H9 (cell line): ENCODE measurements around the gene OSTN. TPM values are rescaled to one million over a fixed set of nuclear protein-coding genes. Genes with fewer than 3 reads are reported as not detected.

ENCODE experiments used
- DNase-seq: peaks from one replicate; pipeline ENCODE4 v3.0.0-alpha.2; 2017
- H2AFZ ChIP-seq: one replicate; pipeline ENCODE4 v1.6.1; 2013; ENCODE audit warnings: mild to moderate bottlenecking, low read length, control low read depth, moderate library complexity
- H2AK5ac ChIP-seq: 2 replicates; pipeline ENCODE4 v1.6.1; 2013; ENCODE audit warnings: low read length, control low read depth, mixed read lengths; ENCODE audit not compliant: insufficient read length
- H2BK120ac ChIP-seq: one replicate; pipeline ENCODE4 v1.6.1; 2013; ENCODE audit warnings: low read depth, mild to moderate bottlenecking, low read length, control low read depth, inconsistent platforms; ENCODE audit not compliant: poor library complexity, severe bottlenecking
- H2BK12ac ChIP-seq: 2 replicates; pipeline ENCODE4 v1.6.1; 2013; ENCODE audit warnings: low read length, control low read depth, mixed read lengths, low read depth; ENCODE audit not compliant: insufficient read length
- H2BK15ac ChIP-seq: 2 replicates; pipeline ENCODE4 v1.6.1; 2013; ENCODE audit warnings: low read depth, low read length, control low read depth
- H2BK20ac ChIP-seq: one replicate; pipeline ENCODE4 v1.6.1; 2013; ENCODE audit warnings: low read depth, mild to moderate bottlenecking, low read length, control low read depth, inconsistent platforms; ENCODE audit not compliant: poor library complexity, severe bottlenecking
- H2BK5ac ChIP-seq: 2 replicates; pipeline ENCODE4 v1.6.1; 2013; ENCODE audit warnings: low read length, control low read depth, mixed read lengths; ENCODE audit not compliant: insufficient read length
- H3K14ac ChIP-seq: 2 replicates; pipeline ENCODE4 v1.6.1; 2013; ENCODE audit warnings: low read length, control low read depth; ENCODE audit not compliant: insufficient read depth
- H3K18ac ChIP-seq: 2 replicates; pipeline ENCODE4 v1.6.1; 2013; ENCODE audit warnings: low read depth, mild to moderate bottlenecking, mixed read lengths, low read length, control low read depth; ENCODE audit not compliant: insufficient read length
- H3K23ac ChIP-seq: 2 replicates; pipeline ENCODE4 v1.6.1; 2013; ENCODE audit warnings: low read length, control low read depth, mixed read lengths, low read depth; ENCODE audit not compliant: insufficient read length
- H3K23me2 ChIP-seq: 2 replicates; pipeline ENCODE4 v1.6.1; 2013; ENCODE audit warnings: low read depth, mild to moderate bottlenecking, mixed read lengths, low read length, control low read depth; ENCODE audit not compliant: insufficient read length, poor library complexity, severe bottlenecking
- H3K27ac ChIP-seq: 2 replicates; pipeline ENCODE4 v1.5.1; 2013; ENCODE audit warnings: low read length, control low read depth, mixed read lengths, low read depth; ENCODE audit not compliant: insufficient read length
- H3K27me3 ChIP-seq: 2 replicates; pipeline ENCODE4 v1.6.1; 2013; ENCODE audit warnings: low read length, control low read depth, inconsistent platforms; ENCODE audit not compliant: insufficient read depth
- H3K4ac ChIP-seq: 2 replicates; pipeline ENCODE4 v1.6.1; 2013; ENCODE audit warnings: low read depth, mild to moderate bottlenecking, control low read depth, inconsistent platforms, low read length, moderate library complexity
- H3K4me1 ChIP-seq: 2 replicates; pipeline ENCODE4 v1.6.1; 2013; ENCODE audit warnings: low read length, control low read depth, inconsistent platforms; ENCODE audit not compliant: insufficient read depth
- H3K4me2 ChIP-seq: 2 replicates; pipeline ENCODE4 v1.6.1; 2013; ENCODE audit warnings: low read length, control low read depth, mixed read lengths; ENCODE audit not compliant: insufficient read length, insufficient read depth
- H3K56ac ChIP-seq: 2 replicates; pipeline ENCODE4 v1.6.1; 2013; ENCODE audit warnings: low read depth, mild to moderate bottlenecking, mixed read lengths, low read length, control low read depth; ENCODE audit not compliant: insufficient read length
- H3K79me1 ChIP-seq: 2 replicates; pipeline ENCODE4 v1.6.1; 2013; ENCODE audit warnings: low read depth, mild to moderate bottlenecking, moderate library complexity, low read length, control low read depth, inconsistent platforms; ENCODE audit not compliant: insufficient read depth, poor library complexity, severe bottlenecking
- H3K79me2 ChIP-seq: 2 replicates; pipeline ENCODE4 v1.6.1; 2013; ENCODE audit warnings: low read length, control low read depth, inconsistent platforms; ENCODE audit not compliant: insufficient read depth
- H3K9ac ChIP-seq: 2 replicates; pipeline ENCODE4 v1.6.1; 2013; ENCODE audit warnings: low read length, control low read depth, mixed read lengths; ENCODE audit not compliant: insufficient read length; ENCODE audit errors: extremely low read depth
- H3K9me3 ChIP-seq: one replicate; pipeline ENCODE4 v1.6.1; 2013; ENCODE audit warnings: low read depth, low read length, inconsistent platforms; ENCODE audit not compliant: control insufficient read depth
- H3T11ph ChIP-seq: one replicate; pipeline ENCODE4 v1.6.1; 2013; ENCODE audit warnings: mild to moderate bottlenecking, low read length, control low read depth, inconsistent platforms
- H4K20me1 ChIP-seq: one replicate; pipeline ENCODE4 v1.6.1; 2013; ENCODE audit not compliant: control insufficient read depth, insufficient read length, insufficient read depth
- H4K5ac ChIP-seq: 2 replicates; pipeline ENCODE4 v1.6.1; 2013; ENCODE audit warnings: low read depth, mild to moderate bottlenecking, mixed read lengths, low read length, control low read depth; ENCODE audit not compliant: insufficient read length
- H4K8ac ChIP-seq: replicated peaks from 2 replicates; pipeline ENCODE4 v1.6.1; 2013; ENCODE audit warnings: low read length, control low read depth, mixed read lengths, low read depth; ENCODE audit not compliant: insufficient read length
- H4K91ac ChIP-seq: 2 replicates; pipeline ENCODE4 v1.6.1; 2013; ENCODE audit warnings: low read depth, mild to moderate bottlenecking, moderate library complexity, mixed read lengths, low read length, control low read depth; ENCODE audit not compliant: insufficient read length
- H3K27ac Mint-ChIP-seq, 3 experiments: 2 replicates in 2 of 3; 3 replicates in 1 of 3; pipeline ENCODE4 v1.8.0; 2020 to 2021; ENCODE audit warnings: mixed read lengths in 3 of 3, mild to moderate bottlenecking in 1 of 3, moderate library complexity in 1 of 3
- H3K27me3 Mint-ChIP-seq: 2 replicates; pipeline ENCODE4 v1.8.0; 2021; ENCODE audit warnings: low read depth, mild to moderate bottlenecking, moderate library complexity, mixed read lengths
- H3K36me3 Mint-ChIP-seq, 3 experiments: 2 replicates in 2 of 3; 3 replicates in 1 of 3; pipeline ENCODE4 v1.8.0; 2020 to 2021; ENCODE audit warnings: low read depth in 3 of 3, mixed read lengths in 3 of 3; ENCODE audit not compliant: insufficient read depth in 1 of 3
- H3K4me1 Mint-ChIP-seq, 2 experiments: 2 replicates each; pipeline ENCODE4 v1.8.0; 2020; ENCODE audit warnings: mixed read lengths in 2 of 2
- H3K4me3 Mint-ChIP-seq, 2 experiments: 2 replicates in 1 of 2; 3 replicates in 1 of 2; pipeline ENCODE4 v1.8.0; 2020 to 2021; ENCODE audit warnings: mild to moderate bottlenecking in 2 of 2, mixed read lengths in 2 of 2, moderate library complexity in 1 of 2
- H3K9me3 Mint-ChIP-seq, 2 experiments: 2 replicates in 1 of 2; 3 replicates in 1 of 2; pipeline ENCODE4 v1.8.0; 2020; ENCODE audit warnings: mild to moderate bottlenecking in 2 of 2, mixed read lengths in 2 of 2, moderate library complexity in 1 of 2
- CTCF ChIP-seq: fragments of 200-600 bp; sonication (generic); conservative IDR thresholded peaks from 3 replicates; pipeline ENCODE4 v1.8.0; 2021; ENCODE audit warnings: antibody characterized with exemption, mild to moderate bottlenecking
- WGBS: extraction: QIAGEN DNeasy Blood & Tissue Kit; methylation state at CpG from one replicate; pipeline ENCODE4 v1.1.7; 2013; ENCODE audit warnings: missing lambda C conversion rate, low lambda C conversion rate, mixed read lengths; ENCODE audit not compliant: insufficient read length; ENCODE audit errors: extremely low coverage; 5-methylcytosine and 5-hydroxymethylcytosine counted together
- total RNA-seq: library from RNA; stranded (reverse); gene quantifications from 2 replicates; pipeline ENCODE4 v1.2.1, GENCODE V29; 2021

OSTN gene
- total RNA-seq, 1 experiment from 2014 or later: 0.07 TPM

GRCh38 chr3:191237047-191237882 lies 38.2 kb downstream of the OSTN start:
- WGBS: no CpG with 5 or more reads among the region's 5 CpGs
- H3K4me3 Mint-ChIP-seq: no peak overlapping the region
- Histone ChIP-seq H4K5ac (no peak overlapping the region), H3T11ph (no peak overlapping the region), H2AK5ac (no peak overlapping the region), H3K56ac (no peak overlapping the region), H3K18ac (no peak overlapping the region), H2BK20ac (no peak overlapping the region), H3K14ac (no peak overlapping the region), H2BK15ac (no peak overlapping the region), H3K4me2 (no peak overlapping the region), H2BK5ac (no peak overlapping the region), H2BK12ac (no peak overlapping the region), H3K9ac (no peak overlapping the region), H3K79me1 (no peaks in the 10 kb centered on the region), H3K27me3 (no peaks in the 10 kb centered on the region), H4K8ac (no peak overlapping the region), H2AFZ (no peak overlapping the region), H4K20me1 (no peaks in the 10 kb centered on the region), H4K91ac (no peak overlapping the region), H3K4ac (no peak overlapping the region), H2BK120ac (no peak overlapping the region), H3K23ac (no peak overlapping the region), H3K79me2 (no peaks in the 10 kb centered on the region), H3K23me2 (no peaks in the 10 kb centered on the region), H3K9me3 (no peaks in the 10 kb centered on the region), H3K4me1 (no peaks in the 10 kb centered on the region; the same call in 1 of the 2 replicates), H3K27ac (no peak overlapping the region)
- peaks cover 50 to 57% of the 10 kb centered on the region in 2 experiments for H3K4me1 Mint-ChIP-seq
- no peak for TF ChIP-seq CTCF
- H3K27me3 Mint-ChIP-seq: no peaks in the 10 kb centered on the region
- DNase-seq: no peak
- H3K9me3 Mint-ChIP-seq: no peaks in the 10 kb centered on the region
- no peak overlapping the region; a peak in 1 of 7 replicates for H3K27ac Mint-ChIP-seq
- H3K36me3 Mint-ChIP-seq: no peaks in the 10 kb centered on the region
